Measurements from ENCODE around the gene TSPAN15.

TSPAN15 gene

GRCh38 chr10:69552268-69552667 is 101.0 kb downstream of the TSPAN15 start:
- no peak for DNase-seq (ENCODE audit: low read depth in 2 of 2)

GRCh38 chr10:69553328-69553727 is 102.1 kb downstream of the TSPAN15 start:
- no peak for DNase-seq (ENCODE audit: low read depth in 2 of 2)

- no peak for DNase-seq (ENCODE audit: low read depth in 2 of 2)
Measured at GRCh38 chr10:69554611-69555010, 103.3 kb downstream of the TSPAN15 start.

Data from fibroblast of skin of left biceps (primary cell).